Right lobe of liver (tissue), 6 donors: ENCODE measurements around the gene TMEM97. TPM values are rescaled to one million over a fixed set of nuclear protein-coding genes. Genes with fewer than 3 reads are reported as not detected.

Experiments
- ATAC-seq, 4 donors: fragments of 200-7000 bp; cut with Tn5 transposase; one replicate each; pipeline ENCODE4 v1.9.1; 2020; ENCODE audit warnings: mild to moderate bottlenecking in 4 of 4, moderate library complexity in 4 of 4
- DNase-seq, 3 donors: peaks; one replicate each; pipeline ENCODE4 v3.0.0-alpha.2; 2020
- H3K27ac ChIP-seq, 3 donors: fragments of 200-600 bp; one replicate each; pipeline ENCODE4 v1.8.0; 2022
- H3K27me3 ChIP-seq, 2 donors: fragments of 200-600 bp; one replicate each; pipeline ENCODE4 v1.8.0; 2022
- H3K36me3 ChIP-seq, 4 donors: fragments of 200-600 bp; sonication (generic) in 1 of 4; one replicate each; pipeline versions ENCODE4 v1.5.1 to v1.8.0; 2017 to 2022; ENCODE audit warnings: control low read depth in 1 of 4
- H3K4me1 ChIP-seq, 4 donors: fragments of 200-600 bp; sonication (generic) in 1 of 4; one replicate each; pipeline versions ENCODE4 v1.5.1 to v1.8.0; 2017 to 2022; ENCODE audit warnings: control low read depth in 1 of 4
- H3K4me3 ChIP-seq, 3 donors: fragments of 200-600 bp; one replicate each; pipeline ENCODE4 v1.8.0; 2022
- H3K9me3 ChIP-seq, 4 donors: fragments of 200-600 bp; sonication (generic) in 1 of 4; one replicate each; pipeline versions ENCODE4 v1.5.1 to v1.8.0; 2017 to 2022; ENCODE audit warnings: control low read depth in 1 of 4
- POLR2A ChIP-seq: fragments of 450-650 bp; IDR thresholded peaks from one replicate; pipeline ENCODE4 v1.6.1; 2017; ENCODE audit warnings: antibody characterized with exemption, mild to moderate bottlenecking
- WGBS: methylation state at CpG from one replicate; pipeline ENCODE4 v1.1.6; 2018; ENCODE audit warnings: low coverage, low lambda C conversion rate; ENCODE audit not compliant: insufficient coverage; ENCODE audit errors: missing lambda C conversion rate; 5-methylcytosine and 5-hydroxymethylcytosine counted together
- intact Hi-C, 2 donors: fragments of 100-400 bp; cut with DNase I; formaldehyde crosslinking; loops; one replicate each; pipeline versions ENCODE4 v1.11.2 to v1.14.1; 2022
- total RNA-seq, 6 experiments: library from RNA; depleted of rRNA in 2 of 6; stranded (reverse); fragments of >200 nt in 2 of 6; fragmentation: NEBNext Ultra II Directional in 3 of 6; extraction: Animal tissue kit (Norgen Biotek cat#: 25700) in 3 of 6; gene quantifications; one replicate each; pipeline versions ENCODE4 v1.1.0 to v1.2.4, GENCODE V29; 2016 to 2023
- TF ChIP-seq, protein P1 (sequence below), 4 donors: fragments of 200-600 bp in 3 of 4; fragments of 450-650 bp in 1 of 4; IDR thresholded peaks; one replicate each; pipeline versions ENCODE4 v1.5.1 to v1.8.0; 2016 to 2022; ENCODE audit warnings: antibody characterized with exemption in 4 of 4, mild to moderate bottlenecking in 2 of 4
- donor health status: DM: no; HTN: yes; CAD: no.
- donor health status: DM: no; HTN: no; CAD: no.
- donor health status: DM: no; HTN: no; CAD: no.
- donor health status: DM: no; HTN: yes; CAD: no.
- donor health status: DM: no; HTN: yes; CAD: no.

The TMEM97 gene
- total RNA-seq, 6 experiments from 2014 or later = 20.0 to 84.0 (median 44.2) TPM

- H3K4me1 ChIP-seq = peaks cover 0 to 48% (median 4%) of the 10 kb centered on the region in 4 donors
- ATAC-seq (peak in 3 of 4 donors; percentile 1 to 9 (median 3)), DNase-seq (no peak)
- H3K36me3 ChIP-seq = no peaks in the 10 kb centered on the region
- WGBS = 0% methylated on average over 7 of the region's 7 CpGs
- H3K9me3 ChIP-seq = no peaks in the 10 kb centered on the region
- TF ChIP-seq, protein P1, sequence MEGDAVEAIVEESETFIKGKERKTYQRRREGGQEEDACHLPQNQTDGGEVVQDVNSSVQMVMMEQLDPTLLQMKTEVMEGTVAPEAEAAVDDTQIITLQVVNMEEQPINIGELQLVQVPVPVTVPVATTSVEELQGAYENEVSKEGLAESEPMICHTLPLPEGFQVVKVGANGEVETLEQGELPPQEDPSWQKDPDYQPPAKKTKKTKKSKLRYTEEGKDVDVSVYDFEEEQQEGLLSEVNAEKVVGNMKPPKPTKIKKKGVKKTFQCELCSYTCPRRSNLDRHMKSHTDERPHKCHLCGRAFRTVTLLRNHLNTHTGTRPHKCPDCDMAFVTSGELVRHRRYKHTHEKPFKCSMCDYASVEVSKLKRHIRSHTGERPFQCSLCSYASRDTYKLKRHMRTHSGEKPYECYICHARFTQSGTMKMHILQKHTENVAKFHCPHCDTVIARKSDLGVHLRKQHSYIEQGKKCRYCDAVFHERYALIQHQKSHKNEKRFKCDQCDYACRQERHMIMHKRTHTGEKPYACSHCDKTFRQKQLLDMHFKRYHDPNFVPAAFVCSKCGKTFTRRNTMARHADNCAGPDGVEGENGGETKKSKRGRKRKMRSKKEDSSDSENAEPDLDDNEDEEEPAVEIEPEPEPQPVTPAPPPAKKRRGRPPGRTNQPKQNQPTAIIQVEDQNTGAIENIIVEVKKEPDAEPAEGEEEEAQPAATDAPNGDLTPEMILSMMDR (IDR thresholded peaks at IDR 0.05) = no peak
- no peak for TF ChIP-seq POLR2A
- H3K27me3 ChIP-seq = no peaks in the 10 kb centered on the region
- H3K4me3 ChIP-seq = peak overlapping the region; percentile 67 to 77 (median 75)
- intact Hi-C loops = no loop called here
- peak overlapping the region; percentile 76 to 91 (median 89) for H3K27ac ChIP-seq
These were observed 567 bp downstream of the TMEM97 start for GRCh38 chr17:28319598-28319935.

DNA sequence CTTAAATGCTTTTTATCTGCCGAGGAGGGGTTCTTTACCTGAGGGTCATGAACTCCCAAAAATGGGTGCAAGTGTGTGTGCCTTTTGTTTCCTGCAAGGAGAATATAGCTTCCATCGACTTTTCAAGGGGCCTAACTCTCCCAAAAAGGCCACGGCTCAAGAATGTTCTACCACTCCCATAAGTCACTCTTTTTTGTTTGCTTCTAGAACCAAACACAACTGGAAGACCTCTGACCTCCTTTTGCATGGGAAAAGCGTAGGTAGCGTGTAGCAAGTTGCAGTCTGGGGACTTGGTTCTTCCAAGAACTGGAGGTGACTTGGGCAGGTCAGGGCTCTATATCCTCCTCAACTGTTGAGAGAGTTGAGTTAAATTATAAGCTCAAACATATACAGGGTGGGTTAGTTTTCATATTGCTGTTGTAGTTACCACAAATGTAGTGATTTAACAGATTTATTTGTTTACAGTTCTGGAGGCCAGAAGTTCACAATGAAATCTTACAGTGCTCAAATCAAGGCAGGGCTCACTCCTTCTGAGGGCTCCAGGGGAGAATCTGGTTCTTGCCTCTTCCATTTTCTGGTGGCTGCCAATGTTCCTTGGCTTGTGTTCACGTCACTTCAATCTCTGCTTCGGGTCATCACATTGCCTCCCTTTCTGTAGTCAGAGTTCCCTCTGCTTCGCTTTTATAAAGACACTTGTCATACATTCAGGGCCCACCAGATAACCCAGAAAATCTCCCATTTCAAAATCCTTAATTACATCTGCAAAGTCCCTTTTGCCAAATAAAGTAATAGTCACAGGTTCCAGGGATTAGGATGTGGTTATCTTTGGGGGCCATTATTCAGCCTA is 1.4 kb downstream of the TMEM97 start:
- TF ChIP-seq POLR2A = no peak
- TF ChIP-seq, protein P1 (IDR thresholded peaks at IDR 0.05) = no peak
- peaks cover 0 to 57% (median 8%) of the 10 kb centered on the region in 4 donors for H3K4me1 ChIP-seq
- H3K27ac ChIP-seq = peak overlapping the region; percentile 76 to 91 (median 89)
- no peaks in the 10 kb centered on the region for H3K36me3 ChIP-seq
- peak overlapping the region; percentile 67 to 77 (median 75) for H3K4me3 ChIP-seq
- H3K27me3 ChIP-seq = no peaks in the 10 kb centered on the region
- WGBS = 28% methylated on average over 8 of the region's 8 CpGs
- DNase-seq (no peak), ATAC-seq (no peak)
- H3K9me3 ChIP-seq = no peaks in the 10 kb centered on the region
- intact Hi-C loops = no loop called here

DNA sequence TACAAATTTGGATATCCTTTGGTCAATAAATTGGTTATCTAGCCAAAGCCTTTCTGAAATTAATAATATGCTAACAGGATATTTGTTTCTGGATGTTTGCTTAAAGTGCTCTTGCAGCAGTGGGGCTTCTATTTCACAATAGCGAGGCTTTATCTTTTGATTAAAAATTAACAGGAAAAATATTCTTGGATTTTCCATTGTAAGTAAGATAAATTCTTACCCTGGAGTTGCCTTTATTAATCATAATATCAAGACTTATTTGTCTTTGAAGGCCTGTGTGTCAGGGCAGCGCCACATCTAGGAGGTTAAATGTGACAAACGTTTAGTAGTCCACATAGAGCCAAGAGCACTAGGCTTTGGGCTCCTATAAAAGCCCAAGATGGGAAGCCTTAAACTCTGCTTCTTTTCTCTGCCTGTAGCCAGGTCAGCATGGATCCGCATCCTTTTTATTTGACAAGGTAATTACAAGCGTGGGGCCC is 5.3 kb downstream of the TMEM97 start:
- Histone ChIP-seq H3K4me1 (peaks cover 0 to 55% (median 9%) of the 10 kb centered on the region in 4 donors), H3K9me3 (no peaks in the 10 kb centered on the region), H3K36me3 (peaks cover 0 to 36% (median 13%) of the 10 kb centered on the region in 4 donors), H3K27me3 (no peaks in the 10 kb centered on the region), H3K4me3 (peak overlapping the region in 1 of 3 donors; percentile 26), H3K27ac (peak overlapping the region; percentile 17 to 76 (median 42))
- ATAC-seq (peak; percentile 22 to 50 (median 42)), DNase-seq (no peak)
- TF ChIP-seq, protein P1 (IDR thresholded peaks at IDR 0.05) = no peak
- no peak for TF ChIP-seq POLR2A
- intact Hi-C loops = no loop called here
- WGBS = 37% methylated on average over 5 of the region's 5 CpGs

GRCh38 chr17:28324781-28325180 is 5.8 kb downstream of the TMEM97 start:
- Histone ChIP-seq H3K9me3 (no peaks in the 10 kb centered on the region), H3K36me3 (peaks cover 0 to 39% (median 15%) of the 10 kb centered on the region in 4 donors), H3K27me3 (no peaks in the 10 kb centered on the region), H3K4me3 (peak overlapping the region in 1 of 3 donors; percentile 26), H3K4me1 (peaks cover 0 to 55% (median 9%) of the 10 kb centered on the region in 4 donors), H3K27ac (peak overlapping the region in 2 of 3 donors; percentile 42 to 76)
- 59% methylated on average over 3 of the region's 3 CpGs for WGBS
- TF ChIP-seq, protein P1 (IDR thresholded peaks at IDR 0.05) = no peak
- ATAC-seq (no peak), DNase-seq (no peak)
- intact Hi-C loops = no loop called here
